Breast epithelium (tissue), 3 donors: ENCODE data around the gene ENC1.

Source experiments
- POLR2A ChIP-seq: fragments of 450-650 bp; IDR thresholded peaks from one replicate; pipeline ENCODE4 v1.6.1; 2016; ENCODE audit warnings: antibody characterized with exemption, mild to moderate bottlenecking, moderate library complexity
- POLR2AphosphoS5 ChIP-seq, 3 donors: sonication (generic); formaldehyde crosslinking; IDR thresholded peaks; one replicate each; pipeline ENCODE4 v1.6.1; 2017; ENCODE audit warnings: antibody characterized with exemption in 3 of 3
- TF ChIP-seq, protein P1 (sequence below), 3 donors: fragments of 450-650 bp; IDR thresholded peaks; one replicate each; pipeline ENCODE4 v1.5.1; 2016 to 2017; ENCODE audit warnings: antibody characterized with exemption in 3 of 3, mild to moderate bottlenecking in 3 of 3, moderate library complexity in 3 of 3

GRCh38 chr5:74586856-74587255 is 53.7 kb downstream of the ENC1 start:
- TF ChIP-seq, protein P1, sequence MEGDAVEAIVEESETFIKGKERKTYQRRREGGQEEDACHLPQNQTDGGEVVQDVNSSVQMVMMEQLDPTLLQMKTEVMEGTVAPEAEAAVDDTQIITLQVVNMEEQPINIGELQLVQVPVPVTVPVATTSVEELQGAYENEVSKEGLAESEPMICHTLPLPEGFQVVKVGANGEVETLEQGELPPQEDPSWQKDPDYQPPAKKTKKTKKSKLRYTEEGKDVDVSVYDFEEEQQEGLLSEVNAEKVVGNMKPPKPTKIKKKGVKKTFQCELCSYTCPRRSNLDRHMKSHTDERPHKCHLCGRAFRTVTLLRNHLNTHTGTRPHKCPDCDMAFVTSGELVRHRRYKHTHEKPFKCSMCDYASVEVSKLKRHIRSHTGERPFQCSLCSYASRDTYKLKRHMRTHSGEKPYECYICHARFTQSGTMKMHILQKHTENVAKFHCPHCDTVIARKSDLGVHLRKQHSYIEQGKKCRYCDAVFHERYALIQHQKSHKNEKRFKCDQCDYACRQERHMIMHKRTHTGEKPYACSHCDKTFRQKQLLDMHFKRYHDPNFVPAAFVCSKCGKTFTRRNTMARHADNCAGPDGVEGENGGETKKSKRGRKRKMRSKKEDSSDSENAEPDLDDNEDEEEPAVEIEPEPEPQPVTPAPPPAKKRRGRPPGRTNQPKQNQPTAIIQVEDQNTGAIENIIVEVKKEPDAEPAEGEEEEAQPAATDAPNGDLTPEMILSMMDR (IDR thresholded peaks at IDR 0.05), result no peak
- TF ChIP-seq POLR2A (no peak), POLR2AphosphoS5 (IDR thresholded peaks at IDR 0.05) (no peak)
